Tibial artery (tissue), 4 donors: ENCODE data around the gene LRRC8B.

Experiments
- DNase-seq, 2 donors: peaks; one replicate each; pipeline ENCODE4 v3.0.0-alpha.2; 2019
- H3K27ac ChIP-seq, 2 donors: fragments of 200-600 bp; sonication (generic) in 1 of 2; 1 replicate in 1 of 2; 2 replicates in 1 of 2; pipeline ENCODE4 v1.5.1; 2018 to 2019; ENCODE audit warnings: mild to moderate bottlenecking in 1 of 2
- H3K27me3 ChIP-seq, 2 donors: fragments of 200-600 bp; sonication (generic) in 1 of 2; one replicate each; pipeline versions ENCODE4 v1.5.1 to v1.6.0; 2016 to 2019
- H3K36me3 ChIP-seq, 3 donors: fragments of 200-600 bp; sonication (generic) in 2 of 3; one replicate each; pipeline ENCODE4 v1.5.1; 2016 to 2019; ENCODE audit warnings: mild to moderate bottlenecking in 2 of 3
- H3K4me1 ChIP-seq, 4 donors: fragments of 200-600 bp; sonication (generic) in 2 of 4; 1 replicate in 3 of 4; 2 replicates in 1 of 4; pipeline ENCODE4 v1.5.1; 2016 to 2019
- H3K4me3 ChIP-seq, 2 donors: fragments of 200-600 bp; sonication (generic) in 1 of 2; 1 replicate in 1 of 2; 2 replicates in 1 of 2; pipeline ENCODE4 v1.5.1; 2018 to 2019; ENCODE audit warnings: mild to moderate bottlenecking in 2 of 2
- H3K9me3 ChIP-seq, 3 donors: fragments of 200-600 bp; sonication (generic) in 1 of 3; one replicate each; pipeline ENCODE4 v1.5.1; 2016 to 2019
- intact Hi-C: fragments of 100-400 bp; cut with DNase I; formaldehyde crosslinking; loops from one replicate; pipeline ENCODE4 v1.15.0; 2023; ENCODE audit warnings: low total_unique reads
- TF ChIP-seq, protein P1 (sequence below), 2 experiments: fragments of 200-600 bp in 1 of 2; fragments of 450-650 bp in 1 of 2; IDR thresholded peaks; one replicate each; pipeline ENCODE4 v1.5.1; 2017 to 2019; ENCODE audit warnings: antibody characterized with exemption in 2 of 2, mild to moderate bottlenecking in 1 of 2, moderate library complexity in 1 of 2

LRRC8B gene

DNA sequence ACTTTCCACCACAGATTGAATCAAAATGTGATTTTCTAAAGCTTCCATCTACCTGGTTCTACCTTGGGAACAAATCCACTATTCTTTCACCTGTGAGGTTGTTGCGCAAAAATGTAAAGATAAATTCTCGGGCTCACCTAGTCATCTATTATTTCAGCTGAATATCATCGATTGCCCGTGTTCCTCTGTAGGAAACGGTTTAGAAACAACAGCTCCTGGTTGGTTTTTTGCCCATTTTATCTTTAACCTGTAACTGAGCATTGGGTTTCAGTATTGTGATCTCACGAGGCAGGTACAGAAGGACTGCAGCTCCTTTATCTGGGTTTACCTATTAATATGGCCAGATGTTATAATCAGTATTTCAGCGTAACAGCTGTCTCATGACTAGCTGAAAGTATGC lies 55.4 kb downstream of the LRRC8B start:
- intact Hi-C loops: no loop called here
- Histone ChIP-seq H3K9me3 (no peaks in the 10 kb centered on the region), H3K36me3 (peaks cover 0 to 23% (median 1%) of the 10 kb centered on the region in 3 donors), H3K27me3 (no peaks in the 10 kb centered on the region), H3K4me3 (no peak overlapping the region), H3K27ac (no peak overlapping the region), H3K4me1 (no peaks in the 10 kb centered on the region)
- TF ChIP-seq, protein P1, sequence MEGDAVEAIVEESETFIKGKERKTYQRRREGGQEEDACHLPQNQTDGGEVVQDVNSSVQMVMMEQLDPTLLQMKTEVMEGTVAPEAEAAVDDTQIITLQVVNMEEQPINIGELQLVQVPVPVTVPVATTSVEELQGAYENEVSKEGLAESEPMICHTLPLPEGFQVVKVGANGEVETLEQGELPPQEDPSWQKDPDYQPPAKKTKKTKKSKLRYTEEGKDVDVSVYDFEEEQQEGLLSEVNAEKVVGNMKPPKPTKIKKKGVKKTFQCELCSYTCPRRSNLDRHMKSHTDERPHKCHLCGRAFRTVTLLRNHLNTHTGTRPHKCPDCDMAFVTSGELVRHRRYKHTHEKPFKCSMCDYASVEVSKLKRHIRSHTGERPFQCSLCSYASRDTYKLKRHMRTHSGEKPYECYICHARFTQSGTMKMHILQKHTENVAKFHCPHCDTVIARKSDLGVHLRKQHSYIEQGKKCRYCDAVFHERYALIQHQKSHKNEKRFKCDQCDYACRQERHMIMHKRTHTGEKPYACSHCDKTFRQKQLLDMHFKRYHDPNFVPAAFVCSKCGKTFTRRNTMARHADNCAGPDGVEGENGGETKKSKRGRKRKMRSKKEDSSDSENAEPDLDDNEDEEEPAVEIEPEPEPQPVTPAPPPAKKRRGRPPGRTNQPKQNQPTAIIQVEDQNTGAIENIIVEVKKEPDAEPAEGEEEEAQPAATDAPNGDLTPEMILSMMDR (IDR thresholded peaks at IDR 0.05): no peak
- DNase-seq: no peak

DNA sequence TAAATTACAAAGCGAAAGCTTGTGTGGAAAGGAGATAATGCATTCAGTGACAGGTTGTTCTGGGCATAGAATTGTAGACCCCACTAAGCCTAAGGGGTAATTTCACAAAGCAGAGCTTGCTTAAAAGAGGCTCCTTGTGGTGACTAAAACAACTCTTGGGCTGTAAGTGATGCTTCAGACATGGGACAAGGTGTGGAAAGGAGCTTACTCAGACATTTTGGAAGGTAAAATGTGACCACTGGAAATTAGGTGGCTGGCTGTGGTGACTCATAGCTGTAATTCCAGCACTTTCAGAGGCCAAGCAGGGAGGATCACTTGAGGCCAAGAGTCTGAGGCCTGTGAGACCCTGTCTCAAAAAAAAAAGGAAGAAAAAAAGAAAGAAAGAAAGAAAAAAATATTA lies 57.2 kb downstream of the LRRC8B start:
- Histone ChIP-seq H3K4me1 (no peaks in the 10 kb centered on the region), H3K4me3 (no peak overlapping the region), H3K27ac (no peak overlapping the region), H3K27me3 (no peaks in the 10 kb centered on the region), H3K36me3 (peaks cover 0 to 23% (median 4%) of the 10 kb centered on the region in 3 donors), H3K9me3 (no peaks in the 10 kb centered on the region)
- intact Hi-C loops: no loop called here
- DNase-seq: no peak
- TF ChIP-seq, protein P1 (IDR thresholded peaks at IDR 0.05): no peak

DNA sequence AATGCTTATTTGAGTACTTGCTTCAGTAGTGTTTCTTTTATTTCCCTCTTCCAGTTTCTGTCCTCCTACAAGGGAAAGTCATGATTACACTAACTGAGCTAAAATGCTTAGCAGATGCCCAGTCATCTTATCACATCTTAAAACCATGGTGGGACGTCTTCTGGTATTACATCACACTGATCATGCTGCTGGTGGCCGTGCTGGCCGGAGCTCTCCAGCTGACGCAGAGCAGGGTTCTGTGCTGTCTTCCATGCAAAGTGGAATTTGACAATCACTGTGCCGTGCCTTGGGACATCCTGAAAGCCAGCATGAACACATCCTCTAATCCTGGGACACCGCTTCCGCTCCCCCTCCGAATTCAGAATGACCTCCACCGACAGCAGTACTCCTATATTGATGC lies 57.9 kb downstream of the LRRC8B start:
- intact Hi-C loops: no loop called here
- Histone ChIP-seq H3K4me3 (no peak overlapping the region), H3K27me3 (no peaks in the 10 kb centered on the region), H3K4me1 (no peaks in the 10 kb centered on the region), H3K27ac (no peak overlapping the region), H3K9me3 (no peaks in the 10 kb centered on the region), H3K36me3 (peaks cover 0 to 23% (median 4%) of the 10 kb centered on the region in 3 donors)
- DNase-seq: no peak
- TF ChIP-seq, protein P1 (IDR thresholded peaks at IDR 0.05): no peak

DNA sequence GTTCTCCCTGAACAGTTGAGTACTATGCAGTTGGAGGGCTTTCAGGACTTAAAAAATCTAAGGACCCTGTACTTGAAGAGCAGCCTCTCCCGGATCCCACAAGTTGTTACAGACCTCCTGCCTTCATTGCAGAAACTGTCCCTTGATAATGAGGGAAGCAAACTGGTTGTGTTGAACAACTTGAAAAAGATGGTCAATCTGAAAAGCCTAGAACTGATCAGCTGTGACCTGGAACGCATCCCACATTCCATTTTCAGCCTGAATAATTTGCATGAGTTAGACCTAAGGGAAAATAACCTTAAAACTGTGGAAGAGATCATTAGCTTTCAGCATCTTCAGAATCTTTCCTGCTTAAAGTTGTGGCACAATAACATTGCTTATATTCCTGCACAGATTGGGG lies 59.6 kb downstream of the LRRC8B start:
- no peak for DNase-seq
- intact Hi-C loops: no loop called here
- peaks cover 0 to 23% (median 4%) of the 10 kb centered on the region in 3 donors for H3K36me3 ChIP-seq

DNA sequence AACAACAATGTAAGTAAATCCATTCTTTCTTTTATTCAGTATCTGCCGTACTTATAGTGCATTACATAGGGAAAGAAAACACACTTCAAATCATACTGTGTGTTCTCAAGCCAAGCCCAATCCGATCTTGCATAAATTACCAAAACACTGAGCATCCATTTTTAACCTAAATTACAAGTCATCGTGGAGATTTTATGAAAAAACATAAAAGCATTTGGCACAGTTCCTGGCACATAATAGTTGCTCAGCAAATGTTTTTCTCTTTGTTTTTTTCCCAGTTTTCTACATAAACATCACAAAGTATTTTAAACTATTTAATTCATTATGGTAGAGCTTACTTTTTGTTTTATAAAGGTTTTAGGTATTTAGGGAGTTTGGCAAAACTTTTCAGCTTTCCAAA lies 60.2 kb downstream of the LRRC8B start:
- intact Hi-C loops: no loop called here
- H3K27ac ChIP-seq: no peak overlapping the region
- H3K4me3 ChIP-seq: no peak overlapping the region
- peaks cover 0 to 23% (median 4%) of the 10 kb centered on the region in 3 donors for H3K36me3 ChIP-seq
- TF ChIP-seq, protein P1 (IDR thresholded peaks at IDR 0.05): no peak
- no peak for DNase-seq
- H3K4me1 ChIP-seq: no peaks in the 10 kb centered on the region
- no peaks in the 10 kb centered on the region for H3K27me3 ChIP-seq
- H3K9me3 ChIP-seq: no peaks in the 10 kb centered on the region

More for the DNA sequence above, 59.6 kb downstream of the LRRC8B start:
- H3K4me1 ChIP-seq: no peaks in the 10 kb centered on the region
- H3K9me3 ChIP-seq: no peaks in the 10 kb centered on the region
- TF ChIP-seq, protein P1 (IDR thresholded peaks at IDR 0.05): no peak
- H3K27ac ChIP-seq: no peak overlapping the region
- no peaks in the 10 kb centered on the region for H3K27me3 ChIP-seq
- no peak overlapping the region for H3K4me3 ChIP-seq

DNA sequence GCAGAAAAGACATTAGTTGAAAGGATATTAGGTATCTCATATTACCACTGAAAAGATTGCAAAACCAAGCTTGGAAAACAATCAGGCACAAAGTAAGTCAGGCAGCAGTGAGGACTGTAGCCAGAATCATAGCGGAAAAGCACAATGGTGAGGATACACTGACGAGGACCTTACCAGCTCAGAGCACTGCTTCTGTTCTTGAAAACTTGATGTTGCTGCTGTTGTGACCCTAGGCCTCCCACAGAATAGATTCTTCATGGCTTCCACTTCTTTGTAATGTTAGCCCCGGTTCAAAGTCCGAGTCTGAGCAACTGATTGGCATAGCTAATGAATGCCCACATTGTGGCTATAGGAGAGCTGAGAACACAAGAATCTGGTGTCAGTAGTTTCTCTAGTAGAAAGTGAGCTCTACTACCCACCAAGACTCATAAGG lies 63.1 kb downstream of the LRRC8B start:
- TF ChIP-seq, protein P1 (IDR thresholded peaks at IDR 0.05): no peak
- no peak overlapping the region for H3K27ac ChIP-seq
- H3K4me1 ChIP-seq: peaks cover 0 to 3% (median 0%) of the 10 kb centered on the region in 4 donors
- H3K36me3 ChIP-seq: peaks cover 0 to 18% (median 4%) of the 10 kb centered on the region in 3 donors
- intact Hi-C loops: no loop called here
- no peaks in the 10 kb centered on the region for H3K27me3 ChIP-seq
- no peaks in the 10 kb centered on the region for H3K9me3 ChIP-seq
- no peak overlapping the region for H3K4me3 ChIP-seq
- DNase-seq: no peak
